ENCODE data around the gene GGACT. TPM values are rescaled to one million over a fixed set of nuclear protein-coding genes. Genes with fewer than 3 reads are reported as not detected.

Gene GGACT
- total RNA-seq, 1 experiment from 2014 or later, result 3.8 TPM

GRCh38 chr13:100511466-100511865 is 77.1 kb downstream of the GGACT start:
- POLR2A ChIA-PET (ENCODE audit: low non-redundant PET), result no interaction called here
- H3K27ac ChIP-seq (ENCODE audit: low read depth, low read length, poor library complexity, severe bottlenecking), result no peak overlapping the region

GRCh38 chr13:100510208-100510957 is 78.2 kb downstream of the GGACT start:
- TF ChIP-seq CTCF (conservative IDR thresholded peaks at IDR 0.05; ENCODE audit: low read depth, low read length) (no peak), EZH2 (IDR thresholded peaks at IDR 0.05; ENCODE audit: borderline replicate concordance, low read depth, low read length, poor library complexity, severe bottlenecking) (no peak)
- DNase-seq (ENCODE audit: low spot score), result no peak
- intact Hi-C loops (cut with micrococcal nuclease; ENCODE audit: unreplicated experiment), result loop anchor here (5.0 to 10.0 kb wide), 4 partner anchors 68 to 614 kb away; no protein-coding TSS in a partner anchor
- no peak overlapping the region for H3K27ac ChIP-seq (ENCODE audit: low read depth, low read length, poor library complexity, severe bottlenecking)
- BruUV-seq (replicated peaks), result no TSS peak
- peaks cover 77% of the 10 kb centered on the region for H3K4me1 ChIP-seq (ENCODE audit: insufficient read depth, low read length, poor library complexity, severe bottlenecking)
- CTCF ChIA-PET, result no interaction called here
- no peak overlapping the region for H3K4me3 ChIP-seq (ENCODE audit: low read depth, low read length, poor library complexity, severe bottlenecking)
- H3K36me3 ChIP-seq (ENCODE audit: insufficient read depth, low read length, poor library complexity, severe bottlenecking), result no peaks in the 10 kb centered on the region
- H3K27me3 ChIP-seq (replicated peaks; ENCODE audit: insufficient read depth, low read depth, low read length, poor library complexity), result no peaks in the 10 kb centered on the region
- no peaks in the 10 kb centered on the region for H3K9me3 ChIP-seq (ENCODE audit: low read depth, low read length, poor library complexity, severe bottlenecking)
- POLR2A ChIA-PET (ENCODE audit: low non-redundant PET), result interaction anchor here (0.6 kb wide), 1 partner anchor 532 kb away, joined by 3 read pairs; no protein-coding TSS in a partner anchor

More at GRCh38 chr13:100511466-100511865, 77.1 kb downstream of the GGACT start:
- no peak for TF ChIP-seq EZH2 (IDR thresholded peaks at IDR 0.05; ENCODE audit: borderline replicate concordance, low read depth, low read length, poor library complexity, severe bottlenecking)
- no peak for TF ChIP-seq CTCF (conservative IDR thresholded peaks at IDR 0.05; ENCODE audit: low read depth, low read length)
- no peaks in the 10 kb centered on the region for H3K36me3 ChIP-seq (ENCODE audit: insufficient read depth, low read length, poor library complexity, severe bottlenecking)
- DNase-seq (ENCODE audit: low spot score), result no peak
- CTCF ChIA-PET, result interaction anchor here (0.5 kb wide), 1 partner anchor 610 kb away, joined by 4 read pairs; no protein-coding TSS in a partner anchor
- intact Hi-C loops (cut with micrococcal nuclease; ENCODE audit: unreplicated experiment), result loop anchor here (5.0 to 10.0 kb wide), 4 partner anchors 69 to 613 kb away; no protein-coding TSS in a partner anchor
- H3K4me1 ChIP-seq (ENCODE audit: insufficient read depth, low read length, poor library complexity, severe bottlenecking), result peaks cover 87% of the 10 kb centered on the region
- H3K4me3 ChIP-seq (ENCODE audit: low read depth, low read length, poor library complexity, severe bottlenecking), result no peak overlapping the region
- no peaks in the 10 kb centered on the region for H3K9me3 ChIP-seq (ENCODE audit: low read depth, low read length, poor library complexity, severe bottlenecking)
- BruUV-seq (replicated peaks), result no TSS peak
- H3K27me3 ChIP-seq (replicated peaks; ENCODE audit: insufficient read depth, low read depth, low read length, poor library complexity), result no peaks in the 10 kb centered on the region

- Histone ChIP-seq H3K27ac (ENCODE audit: low read depth, low read length, poor library complexity, severe bottlenecking) (no peak overlapping the region), H3K27me3 (replicated peaks; ENCODE audit: insufficient read depth, low read depth, low read length, poor library complexity) (no peaks in the 10 kb centered on the region), H3K36me3 (ENCODE audit: insufficient read depth, low read length, poor library complexity, severe bottlenecking) (no peaks in the 10 kb centered on the region), H3K9me3 (ENCODE audit: low read depth, low read length, poor library complexity, severe bottlenecking) (no peaks in the 10 kb centered on the region), H3K4me1 (ENCODE audit: insufficient read depth, low read length, poor library complexity, severe bottlenecking) (peaks cover 64% of the 10 kb centered on the region), H3K4me3 (ENCODE audit: low read depth, low read length, poor library complexity, severe bottlenecking) (no peak overlapping the region)
- POLR2A ChIA-PET (ENCODE audit: low non-redundant PET), result no interaction called here
- intact Hi-C loops (cut with micrococcal nuclease; ENCODE audit: unreplicated experiment), result no loop called here
- no peak for TF ChIP-seq CTCF (conservative IDR thresholded peaks at IDR 0.05; ENCODE audit: low read depth, low read length)
- TF ChIP-seq EZH2 (IDR thresholded peaks at IDR 0.05; ENCODE audit: borderline replicate concordance, low read depth, low read length, poor library complexity, severe bottlenecking), result no peak
- BruUV-seq (replicated peaks), result no TSS peak
- CTCF ChIA-PET, result no interaction called here
- no peak for DNase-seq (ENCODE audit: low spot score)
Observed at GRCh38 chr13:100508996-100509395, 79.6 kb downstream of the GGACT start.

Data from A673 (cell line).